ENCODE measurements around the gene TANC1. TPM values are rescaled to one million over a fixed set of nuclear protein-coding genes. Genes with fewer than 3 reads are reported as not detected.

Gene TANC1
- polyA plus RNA-seq, 2 donors = 18.1 to 21.4 TPM

DNA sequence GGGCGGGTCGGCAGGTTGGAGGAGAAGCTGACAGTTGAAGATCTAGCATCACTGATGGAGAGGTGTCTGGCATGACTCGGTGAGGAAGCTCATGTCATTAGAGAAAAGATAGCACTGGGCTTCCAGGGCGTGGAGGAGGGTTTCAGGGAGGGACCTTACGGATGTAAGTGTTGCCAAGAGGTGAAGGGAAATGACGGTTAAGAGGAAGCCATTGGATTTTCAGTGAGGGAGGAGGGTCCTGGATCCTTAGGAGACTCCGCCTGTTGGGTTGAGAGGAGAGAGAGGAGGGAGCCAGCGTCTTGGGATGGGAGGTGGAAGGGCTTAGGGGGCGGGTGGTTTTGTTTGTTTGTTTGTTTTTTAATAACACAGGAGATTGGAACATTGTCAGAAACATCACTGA lies 214.9 kb downstream of the TANC1 start:
- Histone ChIP-seq H3K36me3 (ENCODE audit: control insufficient read depth in 2 of 2, insufficient read depth in 2 of 2, low read length in 1 of 2) (peaks cover 6 to 45% of the 10 kb centered on the region in 2 donors), H3K9me3 (ENCODE audit: control insufficient read depth in 2 of 2, insufficient read depth in 1 of 2, low read depth in 1 of 2, low read length in 1 of 2) (no peaks in the 10 kb centered on the region), H3K4me1 (ENCODE audit: control insufficient read depth in 2 of 2, insufficient read depth in 2 of 2, low read length in 1 of 2) (peaks cover 0 to 2% of the 10 kb centered on the region in 2 donors), H3K4me3 (ENCODE audit: low read depth in 1 of 2, low read length in 2 of 2) (no peak overlapping the region), H3K27me3 (ENCODE audit: control insufficient read depth in 1 of 2, insufficient read depth in 2 of 2, low read length in 2 of 2) (no peaks in the 10 kb centered on the region), H3K27ac (ENCODE audit: low read depth in 2 of 2, low read length in 1 of 2) (no peak overlapping the region)
- 84 to 85% methylated on average over 9 of the region's 9 CpGs for WGBS, 2 donors

DNA sequence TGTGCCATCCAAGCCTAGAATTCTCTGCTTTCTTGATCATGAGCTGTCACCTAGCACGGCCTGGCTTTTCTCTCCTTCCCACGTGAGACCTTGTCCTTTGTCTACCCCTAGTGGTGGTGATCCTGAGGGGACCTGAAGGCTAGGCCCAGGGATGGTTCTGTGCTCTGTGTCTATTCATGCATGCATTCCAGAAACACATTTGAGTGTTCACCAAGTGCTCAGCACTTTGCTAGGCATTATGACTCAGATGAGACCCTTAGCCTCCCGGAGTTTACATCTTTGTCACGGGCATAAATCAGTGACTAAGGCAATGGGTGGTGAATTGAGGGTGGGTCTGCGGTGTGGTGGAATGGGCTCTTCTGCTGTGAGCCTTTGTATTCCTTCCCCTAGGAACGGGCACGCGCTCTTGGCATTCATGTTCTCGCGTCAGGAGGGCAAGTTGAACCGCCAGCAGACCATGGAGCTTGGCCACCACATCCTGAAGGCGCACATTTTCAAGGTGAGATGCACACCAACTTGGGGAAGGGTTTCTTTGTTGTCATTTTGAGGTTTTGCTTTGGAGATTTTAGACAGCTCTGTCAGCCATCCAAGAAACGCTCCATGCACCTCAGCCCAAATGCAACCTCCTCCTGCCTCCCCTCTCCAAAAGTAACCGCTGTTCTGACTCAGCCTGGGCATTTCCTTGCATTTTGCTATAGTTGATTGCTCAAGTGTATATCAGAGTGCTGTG lies 217.1 kb downstream of the TANC1 start:
- 79 to 82% methylated on average over 14 of the region's 14 CpGs for WGBS, 2 donors
- Histone ChIP-seq H3K4me3 (ENCODE audit: low read depth in 1 of 2, low read length in 2 of 2) (no peak overlapping the region), H3K36me3 (ENCODE audit: control insufficient read depth in 2 of 2, insufficient read depth in 2 of 2, low read length in 1 of 2) (peaks cover 3 to 31% of the 10 kb centered on the region in 2 donors), H3K4me1 (ENCODE audit: control insufficient read depth in 2 of 2, insufficient read depth in 2 of 2, low read length in 1 of 2) (peaks cover 0 to 2% of the 10 kb centered on the region in 2 donors), H3K27ac (ENCODE audit: low read depth in 2 of 2, low read length in 1 of 2) (no peak overlapping the region), H3K9me3 (ENCODE audit: control insufficient read depth in 2 of 2, insufficient read depth in 1 of 2, low read depth in 1 of 2, low read length in 1 of 2) (no peaks in the 10 kb centered on the region), H3K27me3 (ENCODE audit: control insufficient read depth in 1 of 2, insufficient read depth in 2 of 2, low read length in 2 of 2) (no peaks in the 10 kb centered on the region)

DNA sequence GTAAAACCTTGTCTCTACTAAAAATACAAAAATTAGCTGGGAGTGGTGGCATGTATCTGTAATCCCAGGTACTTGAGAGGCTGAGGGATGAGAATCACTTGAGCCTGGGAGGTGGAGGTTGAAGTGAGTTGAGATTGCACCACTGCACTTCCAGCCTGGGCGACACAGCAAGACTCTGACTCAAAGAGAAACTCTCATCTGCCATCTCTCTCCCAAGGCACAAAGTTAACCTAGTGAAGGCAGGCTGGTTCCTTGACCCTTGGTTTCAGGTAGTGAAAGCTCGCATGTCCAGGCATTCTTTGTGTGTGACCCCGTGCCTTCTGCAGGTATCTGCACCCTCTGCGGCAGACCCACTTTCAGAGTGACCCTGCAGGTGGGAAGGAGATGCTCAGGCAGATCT lies 218.0 kb downstream of the TANC1 start:
- H3K27me3 ChIP-seq (ENCODE audit: control insufficient read depth in 1 of 2, insufficient read depth in 2 of 2, low read length in 2 of 2) = no peaks in the 10 kb centered on the region
- no peak overlapping the region for H3K4me3 ChIP-seq (ENCODE audit: low read depth in 1 of 2, low read length in 2 of 2)
- no peaks in the 10 kb centered on the region for H3K9me3 ChIP-seq (ENCODE audit: control insufficient read depth in 2 of 2, insufficient read depth in 1 of 2, low read depth in 1 of 2, low read length in 1 of 2)
- H3K27ac ChIP-seq (ENCODE audit: low read depth in 2 of 2, low read length in 1 of 2) = no peak overlapping the region
- WGBS, 2 donors = 86 to 89% methylated on average over 4 of the region's 4 CpGs
- H3K36me3 ChIP-seq (ENCODE audit: control insufficient read depth in 2 of 2, insufficient read depth in 2 of 2, low read length in 1 of 2) = peaks cover 3 to 33% of the 10 kb centered on the region in 2 donors
- peaks cover 0 to 2% of the 10 kb centered on the region in 2 donors for H3K4me1 ChIP-seq (ENCODE audit: control insufficient read depth in 2 of 2, insufficient read depth in 2 of 2, low read length in 1 of 2)

DNA sequence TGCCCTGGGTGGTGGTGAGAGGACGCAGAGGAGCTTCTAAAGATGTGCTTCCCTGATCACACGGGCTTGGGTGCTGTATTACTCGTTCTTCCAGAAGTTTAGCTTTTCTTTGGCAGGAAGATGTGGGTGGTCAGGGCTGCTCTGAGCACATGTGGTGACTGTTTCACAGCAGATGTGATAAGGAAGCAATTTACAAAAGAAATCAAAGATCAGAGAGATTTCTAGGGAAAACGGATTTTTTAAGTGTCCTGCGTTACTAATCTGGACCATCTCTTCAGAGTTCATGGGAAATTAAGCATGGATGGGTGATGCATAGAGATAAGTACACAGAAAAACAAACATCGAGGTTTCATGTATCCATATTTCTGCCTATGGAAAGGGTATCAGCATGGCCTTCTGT lies 218.7 kb downstream of the TANC1 start:
- no peaks in the 10 kb centered on the region for H3K9me3 ChIP-seq (ENCODE audit: control insufficient read depth in 2 of 2, insufficient read depth in 1 of 2, low read depth in 1 of 2, low read length in 1 of 2)
- 59 to 61% methylated on average over 6 of the region's 6 CpGs for WGBS, 2 donors
- H3K4me1 ChIP-seq (ENCODE audit: control insufficient read depth in 2 of 2, insufficient read depth in 2 of 2, low read length in 1 of 2) = peaks cover 0 to 2% of the 10 kb centered on the region in 2 donors
- H3K4me3 ChIP-seq (ENCODE audit: low read depth in 1 of 2, low read length in 2 of 2) = no peak overlapping the region
- H3K27me3 ChIP-seq (ENCODE audit: control insufficient read depth in 1 of 2, insufficient read depth in 2 of 2, low read length in 2 of 2) = no peaks in the 10 kb centered on the region
- peaks cover 3 to 33% of the 10 kb centered on the region in 2 donors for H3K36me3 ChIP-seq (ENCODE audit: control insufficient read depth in 2 of 2, insufficient read depth in 2 of 2, low read length in 1 of 2)
- H3K27ac ChIP-seq (ENCODE audit: low read depth in 2 of 2, low read length in 1 of 2) = no peak overlapping the region

DNA sequence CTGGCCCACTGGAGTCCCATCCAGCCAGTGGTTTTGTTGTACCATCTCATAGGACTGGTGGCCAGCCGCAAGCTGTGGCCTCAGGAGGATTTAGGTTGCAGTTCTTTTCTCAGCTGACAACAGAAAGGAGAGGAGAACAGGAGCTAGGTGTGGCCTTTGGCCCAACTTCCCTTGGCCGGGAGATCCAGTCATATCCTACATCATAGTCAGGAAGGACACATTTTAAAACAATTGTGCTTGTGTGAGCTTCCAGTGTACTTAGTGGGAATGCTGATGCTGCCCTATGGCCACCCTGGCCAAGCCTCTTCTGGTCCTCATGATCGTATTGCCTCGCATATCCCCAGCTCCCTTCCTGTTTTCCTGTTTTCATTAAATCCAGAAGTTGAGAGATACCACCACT lies 220.0 kb downstream of the TANC1 start:
- peaks cover 3 to 33% of the 10 kb centered on the region in 2 donors for H3K36me3 ChIP-seq (ENCODE audit: control insufficient read depth in 2 of 2, insufficient read depth in 2 of 2, low read length in 1 of 2)
- H3K27me3 ChIP-seq (ENCODE audit: control insufficient read depth in 1 of 2, insufficient read depth in 2 of 2, low read length in 2 of 2) = no peaks in the 10 kb centered on the region

DNA sequence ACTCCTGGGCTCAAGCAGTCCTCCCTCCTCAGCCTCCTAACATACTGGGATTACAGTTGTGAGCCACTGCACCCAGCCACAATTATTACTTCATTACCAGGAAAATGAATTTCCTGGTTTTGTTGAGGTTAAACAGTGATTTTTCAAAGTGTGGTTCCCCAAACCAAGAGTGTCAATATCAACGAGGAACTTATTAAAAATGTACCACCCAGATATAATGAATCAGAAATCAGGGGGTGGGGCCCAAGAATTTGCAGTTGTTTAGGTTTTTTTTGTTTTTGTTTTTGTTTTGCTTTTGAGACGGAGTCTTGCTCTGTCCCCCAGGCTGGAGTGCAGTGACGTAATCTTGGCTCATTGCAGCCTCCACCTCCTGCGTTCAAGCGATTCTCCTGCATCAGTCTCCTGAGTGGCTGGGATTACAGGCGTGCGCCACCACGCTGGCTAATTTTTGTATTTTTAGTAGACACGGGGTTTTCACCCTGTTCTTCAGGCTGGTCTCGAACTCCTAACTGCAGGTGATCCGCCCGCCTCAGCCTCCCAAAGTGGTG lies 224.0 kb downstream of the TANC1 start:
- H3K27me3 ChIP-seq (ENCODE audit: control insufficient read depth in 1 of 2, insufficient read depth in 2 of 2, low read length in 2 of 2) = no peaks in the 10 kb centered on the region
- H3K4me3 ChIP-seq (ENCODE audit: low read depth in 1 of 2, low read length in 2 of 2) = no peak overlapping the region
- no peak overlapping the region for H3K27ac ChIP-seq (ENCODE audit: low read depth in 2 of 2, low read length in 1 of 2)
- no peaks in the 10 kb centered on the region for H3K9me3 ChIP-seq (ENCODE audit: control insufficient read depth in 2 of 2, insufficient read depth in 1 of 2, low read depth in 1 of 2, low read length in 1 of 2)
- 92 to 93% methylated on average over 12 of the region's 12 CpGs for WGBS, 2 donors
- peaks cover 7 to 30% of the 10 kb centered on the region in 2 donors for H3K36me3 ChIP-seq (ENCODE audit: control insufficient read depth in 2 of 2, insufficient read depth in 2 of 2, low read length in 1 of 2)
- no peaks in the 10 kb centered on the region for H3K4me1 ChIP-seq (ENCODE audit: control insufficient read depth in 2 of 2, insufficient read depth in 2 of 2, low read length in 1 of 2)

More for the DNA sequence above, 220.0 kb downstream of the TANC1 start:
- H3K9me3 ChIP-seq (ENCODE audit: control insufficient read depth in 2 of 2, insufficient read depth in 1 of 2, low read depth in 1 of 2, low read length in 1 of 2) = no peaks in the 10 kb centered on the region
- no peak overlapping the region for H3K27ac ChIP-seq (ENCODE audit: low read depth in 2 of 2, low read length in 1 of 2)
- no peak overlapping the region for H3K4me3 ChIP-seq (ENCODE audit: low read depth in 1 of 2, low read length in 2 of 2)
- WGBS, 2 donors = 67 to 76% methylated on average over 4 of the region's 4 CpGs
- peaks cover 0 to 2% of the 10 kb centered on the region in 2 donors for H3K4me1 ChIP-seq (ENCODE audit: control insufficient read depth in 2 of 2, insufficient read depth in 2 of 2, low read length in 1 of 2)

DNA sequence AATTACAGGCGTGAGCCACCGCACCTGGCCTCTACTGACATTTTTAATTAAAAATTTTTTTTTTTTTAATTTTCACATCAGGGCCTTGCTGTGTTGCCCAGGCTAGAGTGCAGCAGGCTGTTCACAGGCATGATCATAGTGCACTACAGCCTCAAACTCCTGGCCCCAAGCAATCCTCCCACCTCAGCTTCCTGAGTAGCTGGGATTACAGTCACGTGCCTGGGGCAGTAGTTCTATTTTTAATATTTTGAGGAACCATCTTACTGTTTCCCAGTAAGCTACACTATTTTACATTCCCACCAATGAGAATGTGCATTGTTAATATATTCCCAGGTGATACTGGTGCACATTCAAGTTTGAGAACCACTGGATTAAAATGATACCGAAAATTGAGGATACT lies 225.4 kb downstream of the TANC1 start:
- WGBS, 2 donors = 92% methylated on average over 4 of the region's 4 CpGs
- H3K9me3 ChIP-seq (ENCODE audit: control insufficient read depth in 2 of 2, insufficient read depth in 1 of 2, low read depth in 1 of 2, low read length in 1 of 2) = no peaks in the 10 kb centered on the region
- H3K36me3 ChIP-seq (ENCODE audit: control insufficient read depth in 2 of 2, insufficient read depth in 2 of 2, low read length in 1 of 2) = peaks cover 10 to 27% of the 10 kb centered on the region in 2 donors
- H3K27me3 ChIP-seq (ENCODE audit: control insufficient read depth in 1 of 2, insufficient read depth in 2 of 2, low read length in 2 of 2) = no peaks in the 10 kb centered on the region
- H3K4me3 ChIP-seq (ENCODE audit: low read depth in 1 of 2, low read length in 2 of 2) = no peak overlapping the region
- no peaks in the 10 kb centered on the region for H3K4me1 ChIP-seq (ENCODE audit: control insufficient read depth in 2 of 2, insufficient read depth in 2 of 2, low read length in 1 of 2)
- H3K27ac ChIP-seq (ENCODE audit: low read depth in 2 of 2, low read length in 1 of 2) = no peak overlapping the region

DNA sequence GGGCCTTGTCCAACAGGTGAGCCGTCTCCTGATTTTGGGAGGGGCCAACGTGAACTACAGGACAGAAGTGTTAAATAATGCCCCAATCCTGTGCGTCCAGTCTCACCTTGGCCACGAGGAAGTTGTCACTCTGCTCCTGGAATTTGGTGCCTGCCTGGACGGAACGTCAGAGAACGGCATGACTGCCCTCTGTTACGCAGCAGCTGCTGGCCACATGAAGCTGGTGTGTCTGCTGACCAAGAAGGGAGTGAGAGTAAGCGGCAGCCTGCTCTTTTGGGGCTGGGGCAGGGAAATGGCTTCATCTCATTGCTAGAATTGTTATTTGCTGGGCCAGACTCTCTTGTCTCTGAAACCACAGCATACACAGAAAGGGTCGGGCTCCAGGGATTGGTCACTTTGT lies 225.8 kb downstream of the TANC1 start:
- Histone ChIP-seq H3K9me3 (ENCODE audit: control insufficient read depth in 2 of 2, insufficient read depth in 1 of 2, low read depth in 1 of 2, low read length in 1 of 2) (no peaks in the 10 kb centered on the region), H3K27me3 (ENCODE audit: control insufficient read depth in 1 of 2, insufficient read depth in 2 of 2, low read length in 2 of 2) (no peaks in the 10 kb centered on the region), H3K36me3 (ENCODE audit: control insufficient read depth in 2 of 2, insufficient read depth in 2 of 2, low read length in 1 of 2) (peaks cover 7 to 28% of the 10 kb centered on the region in 2 donors), H3K27ac (ENCODE audit: low read depth in 2 of 2, low read length in 1 of 2) (no peak overlapping the region), H3K4me3 (ENCODE audit: low read depth in 1 of 2, low read length in 2 of 2) (no peak overlapping the region), H3K4me1 (ENCODE audit: control insufficient read depth in 2 of 2, insufficient read depth in 2 of 2, low read length in 1 of 2) (no peaks in the 10 kb centered on the region)
- WGBS, 2 donors = 93 to 94% methylated on average over 10 of the region's 10 CpGs

DNA sequence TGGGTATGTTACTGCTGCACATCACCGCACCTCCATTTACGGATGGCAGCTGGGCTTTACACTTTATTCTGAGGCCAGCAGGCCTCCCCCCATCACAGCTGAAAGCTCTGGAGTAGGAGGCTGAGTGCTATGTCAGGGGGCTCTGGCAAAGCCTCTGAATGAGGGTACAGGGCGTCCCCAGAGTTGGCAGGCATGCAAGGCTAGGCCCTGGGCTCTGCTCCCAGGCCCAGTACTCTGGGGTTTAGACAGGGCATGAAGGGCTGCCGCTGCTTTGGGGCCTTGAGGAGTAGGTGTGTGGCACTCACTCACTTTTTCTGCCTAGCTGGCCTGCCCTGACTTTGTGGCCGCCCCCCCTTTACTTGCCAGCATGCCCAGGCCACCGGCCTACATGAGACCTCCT lies 227.3 kb downstream of the TANC1 start:
- H3K4me1 ChIP-seq (ENCODE audit: control insufficient read depth in 2 of 2, insufficient read depth in 2 of 2, low read length in 1 of 2) = no peaks in the 10 kb centered on the region
- H3K27me3 ChIP-seq (ENCODE audit: control insufficient read depth in 1 of 2, insufficient read depth in 2 of 2, low read length in 2 of 2) = no peaks in the 10 kb centered on the region
- no peak overlapping the region for H3K27ac ChIP-seq (ENCODE audit: low read depth in 2 of 2, low read length in 1 of 2)
- 94 to 96% methylated on average over 6 of the region's 6 CpGs for WGBS, 2 donors
- no peak overlapping the region for H3K4me3 ChIP-seq (ENCODE audit: low read depth in 1 of 2, low read length in 2 of 2)
- H3K36me3 ChIP-seq (ENCODE audit: control insufficient read depth in 2 of 2, insufficient read depth in 2 of 2, low read length in 1 of 2) = peaks cover 7 to 27% of the 10 kb centered on the region in 2 donors
- no peaks in the 10 kb centered on the region for H3K9me3 ChIP-seq (ENCODE audit: control insufficient read depth in 2 of 2, insufficient read depth in 1 of 2, low read depth in 1 of 2, low read length in 1 of 2)

All from esophagus (tissue), 2 donors.